GM21447 (cell line): ENCODE results near the gene KLHDC1.
A peak's percentile ranks its signal among the peaks of the same experiment; 100 is the strongest.
"Not testable (repeated sequence)": the region's sequence is repeated elsewhere in the genome, so short reads cannot be mapped to it uniquely, and the experiment has no call there.

Experiments used
- ATAC-seq: cut with Tn5 transposase; IDR thresholded peaks from one replicate; pipeline ENCODE4 v1.9.1; 2021; ENCODE audit not compliant: unreplicated experiment

Gene KLHDC1

DNA sequence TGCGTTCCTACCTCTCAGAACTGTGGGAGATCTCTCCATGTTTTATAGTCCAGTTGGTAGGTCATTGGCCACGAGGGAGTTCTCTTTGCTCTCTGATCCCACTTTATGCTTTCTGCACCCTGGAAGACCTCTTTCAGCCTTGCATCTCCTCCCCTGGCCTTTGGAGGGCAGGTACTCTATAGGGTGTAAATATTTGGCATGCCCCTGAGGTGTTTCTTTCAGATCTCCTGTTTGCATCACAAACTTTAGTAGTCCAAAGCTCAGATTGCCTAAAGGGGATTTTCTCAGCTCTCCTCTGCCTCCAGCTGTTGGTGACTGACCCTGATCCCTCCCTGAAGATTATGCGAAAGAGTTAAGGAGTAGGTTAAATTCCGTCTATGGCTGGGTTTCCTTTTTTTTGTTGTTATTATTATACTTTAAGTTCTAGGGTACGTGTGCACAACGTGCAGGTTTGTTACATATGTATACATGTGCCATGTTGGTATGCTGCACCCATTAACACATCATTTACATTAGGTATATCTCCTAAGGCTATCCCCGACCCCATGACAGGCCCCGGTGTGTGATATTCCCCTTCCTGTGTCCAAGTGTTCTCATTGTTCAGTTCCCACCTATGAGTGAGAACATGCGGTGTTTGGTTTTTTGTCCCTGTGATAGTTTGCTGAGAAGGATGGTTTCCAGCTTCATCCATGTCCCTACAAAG is 29.0 kb downstream of the KLHDC1 start:
- ATAC-seq = not testable (repeated sequence)

DNA sequence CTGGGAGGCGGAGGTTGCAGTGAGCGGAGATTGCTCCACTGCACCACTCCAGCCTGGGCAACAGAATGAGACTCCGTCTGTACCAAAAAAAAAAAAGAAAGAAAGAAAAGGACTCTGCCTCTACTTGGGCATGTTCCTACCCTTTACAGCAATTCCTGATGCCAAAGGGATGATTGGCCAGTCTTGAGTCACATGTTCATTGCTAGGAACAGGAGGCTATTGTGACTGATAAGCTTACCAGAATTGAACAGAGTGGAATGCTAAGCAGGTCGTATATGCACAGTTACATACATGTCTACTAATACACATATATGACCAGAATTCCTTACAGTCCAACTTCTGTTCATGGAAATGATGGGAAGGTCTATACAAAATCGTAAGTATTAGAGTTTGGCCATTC is 34.3 kb downstream of the KLHDC1 start:
- no peak for ATAC-seq

DNA sequence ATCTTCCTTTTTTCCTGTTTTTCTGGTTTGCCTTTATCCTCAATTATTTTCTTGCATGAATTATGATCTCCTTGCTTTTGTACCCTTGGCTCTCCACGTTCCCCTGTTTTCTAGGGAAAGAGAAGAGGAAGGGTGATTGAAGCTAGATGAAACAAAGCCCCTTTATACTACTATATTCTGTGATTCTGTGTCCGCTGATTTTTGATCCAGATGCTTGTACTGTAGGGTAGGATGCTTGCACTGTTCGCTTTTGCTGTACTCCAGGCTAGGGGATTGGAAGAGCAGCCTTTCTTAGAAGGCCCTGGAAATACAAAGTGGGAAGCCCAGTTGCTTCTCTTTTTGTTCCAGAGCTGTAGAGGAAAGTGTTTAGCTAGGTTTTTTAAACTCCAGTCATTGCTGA is 40.0 kb downstream of the KLHDC1 start:
- ATAC-seq = no peak

DNA sequence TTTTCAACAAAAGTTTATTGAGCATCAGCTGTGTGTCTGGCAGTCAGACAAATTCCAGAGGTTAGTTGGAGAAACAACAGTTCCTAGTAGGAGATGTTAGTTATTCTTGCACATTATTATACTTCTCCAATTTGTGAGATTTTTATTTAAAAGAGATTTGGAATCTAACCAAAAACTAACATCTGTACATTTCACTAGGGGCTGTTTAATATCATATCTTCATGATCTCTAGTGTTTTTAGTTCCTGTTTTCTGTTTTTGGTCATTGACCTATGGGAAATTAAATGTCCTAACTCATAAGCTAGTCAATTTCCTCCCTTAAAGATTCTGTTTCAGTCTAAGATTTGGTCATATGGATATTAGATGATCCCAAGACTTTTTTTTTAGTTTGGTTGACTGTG is 40.9 kb downstream of the KLHDC1 start:
- no peak for ATAC-seq

DNA sequence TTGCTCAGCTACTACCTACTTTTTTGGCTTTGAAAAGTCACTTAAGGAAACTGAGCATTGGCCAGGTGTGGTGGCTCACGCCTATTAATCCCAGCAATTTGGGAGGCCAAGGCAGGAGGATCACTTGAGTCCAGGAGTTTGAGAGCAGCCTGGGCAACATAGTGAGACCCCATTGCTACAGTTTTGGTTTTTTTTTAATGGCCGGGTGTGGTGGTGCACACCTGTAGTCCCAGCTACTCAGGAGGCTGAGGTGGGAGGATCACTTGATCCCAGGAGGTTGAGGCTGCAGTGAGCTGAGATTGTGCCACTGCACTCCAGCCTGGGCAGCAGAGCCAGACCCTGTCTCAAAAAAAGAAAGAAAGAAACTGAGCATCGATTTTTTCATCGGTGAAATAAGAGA is 42.7 kb downstream of the KLHDC1 start:
- not testable (repeated sequence) for ATAC-seq

DNA sequence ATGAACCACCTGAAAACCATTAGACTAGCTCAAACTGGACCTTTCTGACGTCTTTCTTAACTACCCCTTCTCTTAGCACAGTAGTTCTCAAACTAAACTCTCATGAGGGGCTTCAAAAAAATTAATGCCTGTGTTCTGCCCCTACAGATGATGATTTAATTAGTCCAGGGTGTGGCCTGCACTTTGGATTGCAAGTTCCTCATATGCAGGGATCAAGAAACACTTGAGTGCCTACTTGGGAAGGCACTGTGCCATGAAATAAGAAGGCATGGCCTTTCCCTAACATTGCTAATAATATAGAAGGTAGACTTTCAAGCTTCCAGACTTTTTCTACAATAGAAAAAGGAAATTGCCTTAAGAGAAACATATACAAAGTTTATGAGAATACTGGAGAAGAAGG is 52.3 kb downstream of the KLHDC1 start:
- ATAC-seq = no peak

DNA sequence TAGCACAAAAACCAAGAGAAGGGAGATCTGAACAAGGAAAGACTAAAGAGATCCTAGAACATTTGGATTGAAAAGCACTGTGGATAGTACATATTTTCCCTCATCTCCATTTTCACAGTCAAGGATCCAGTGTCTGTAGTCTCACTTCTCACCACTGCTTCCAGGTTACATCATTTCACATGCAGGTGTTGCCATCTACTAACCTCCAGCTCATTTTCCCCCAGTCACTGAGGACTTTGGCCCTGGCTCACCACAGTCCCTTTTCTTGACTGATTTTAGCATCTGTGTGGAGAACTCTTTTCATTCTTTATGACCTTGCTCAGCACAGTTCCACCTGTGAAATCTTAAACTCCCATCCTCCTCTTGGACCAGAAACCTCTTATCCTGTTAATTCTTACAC is 53.6 kb downstream of the KLHDC1 start:
- ATAC-seq = not testable (repeated sequence)

DNA sequence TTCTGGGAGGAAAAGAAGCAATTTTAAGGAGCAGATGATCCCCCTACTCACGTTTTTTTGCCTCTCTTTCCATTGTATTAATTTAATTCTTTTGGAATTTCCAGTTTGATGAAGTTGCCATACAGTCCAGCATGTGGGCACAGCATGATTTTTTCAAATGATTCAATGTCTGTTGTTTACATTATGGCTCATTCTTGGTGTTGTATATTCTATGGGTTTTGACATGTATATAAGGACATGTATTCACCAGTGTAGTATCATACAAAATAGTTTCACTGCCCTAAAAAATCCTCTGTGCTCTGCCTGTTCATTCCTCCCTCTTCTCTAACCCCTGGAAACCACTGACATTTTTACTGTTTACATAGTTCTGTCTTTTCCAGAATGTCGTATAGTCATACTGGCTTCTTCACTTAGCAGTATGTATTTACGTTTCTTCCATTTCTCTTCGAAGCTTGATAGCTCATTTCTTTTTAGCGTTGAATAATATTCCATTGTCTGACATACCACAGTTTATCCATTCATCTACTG is 61.7 kb downstream of the KLHDC1 start:
- no peak for ATAC-seq

DNA sequence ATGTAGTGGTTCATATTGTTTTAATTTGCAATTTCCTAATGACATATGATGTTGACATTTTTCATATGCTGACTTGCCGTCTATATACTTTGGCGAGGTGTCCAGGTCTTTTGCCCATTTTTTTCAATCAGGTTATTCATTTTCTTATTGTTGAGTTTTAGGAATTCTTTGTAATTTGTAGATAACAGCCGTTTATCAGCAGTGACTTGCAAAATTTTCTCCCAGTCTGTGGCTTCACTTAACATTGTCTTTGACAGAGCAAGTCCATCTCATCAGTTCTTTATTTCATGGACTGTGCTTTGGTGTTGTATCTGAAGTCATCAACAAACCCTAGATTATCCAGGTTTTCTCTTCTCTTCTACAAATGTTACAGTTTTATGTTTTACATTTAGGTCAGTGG is 62.5 kb downstream of the KLHDC1 start:
- no peak for ATAC-seq

DNA sequence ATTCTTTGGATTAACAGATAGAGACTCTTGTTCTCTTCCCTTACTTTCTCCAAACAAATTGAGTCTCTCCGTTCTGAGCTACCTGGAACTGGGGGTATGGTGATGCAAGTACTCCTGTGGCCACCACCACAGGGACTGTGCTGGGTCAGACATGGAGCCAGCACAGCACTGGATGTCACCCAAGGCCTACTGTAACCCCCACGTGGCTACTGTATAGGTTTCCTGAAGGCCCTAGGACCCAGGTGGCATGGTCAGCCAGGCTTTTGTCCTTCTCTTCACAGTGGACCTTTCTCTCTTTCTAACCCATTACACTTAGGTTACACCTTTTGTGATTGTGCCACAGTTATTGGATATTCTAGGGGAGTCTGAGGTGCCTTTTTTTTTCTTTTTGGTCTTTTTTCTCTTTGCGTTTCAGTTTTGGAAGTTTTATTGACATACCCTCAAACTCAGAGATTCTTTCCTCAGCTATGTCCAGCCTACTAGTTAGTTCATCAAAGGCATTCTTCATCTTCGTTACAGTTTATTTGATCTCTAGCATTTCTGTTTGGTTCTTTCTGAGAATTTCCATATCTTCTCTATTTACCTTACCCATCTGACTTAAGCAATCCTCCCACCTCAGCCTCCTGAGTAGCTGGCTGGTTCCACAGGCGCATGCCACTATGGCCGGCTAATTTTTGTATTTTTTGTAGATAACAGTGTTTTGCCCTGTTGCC is 69.1 kb downstream of the KLHDC1 start:
- no peak for ATAC-seq

DNA sequence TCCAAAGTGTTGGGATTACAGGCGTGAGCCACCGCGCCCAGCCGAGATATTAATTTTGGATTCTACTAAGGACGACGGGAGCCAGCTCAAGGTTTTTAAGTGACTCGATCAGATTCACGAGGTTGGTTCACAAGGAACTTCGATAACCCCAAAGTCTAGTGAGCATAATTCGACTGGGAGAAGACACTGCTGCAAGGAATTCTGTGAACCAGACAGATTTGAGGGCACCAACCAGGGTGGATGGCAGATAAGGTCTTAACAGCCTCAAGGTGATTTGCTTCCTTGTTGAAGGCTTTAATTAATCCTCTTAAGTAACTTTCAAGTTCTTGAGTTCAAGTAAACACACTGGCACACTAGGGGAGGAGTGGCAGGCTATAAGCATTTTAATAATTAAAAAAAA is 73.9 kb downstream of the KLHDC1 start:
- ATAC-seq = no peak

DNA sequence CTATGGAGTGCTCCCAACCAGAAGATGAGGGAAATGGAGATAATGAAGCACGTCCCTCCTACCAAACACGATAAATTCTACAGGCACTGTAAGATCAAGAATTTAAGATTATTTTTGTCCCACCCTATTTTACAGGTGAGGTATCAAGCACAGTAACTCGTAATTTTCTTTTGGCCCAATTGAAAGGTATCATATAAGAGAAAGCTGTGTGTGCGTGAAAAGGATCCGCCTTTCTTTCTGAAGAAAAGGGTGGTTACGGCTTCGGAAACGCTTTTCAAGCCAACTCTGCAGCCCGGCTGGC is 74.3 kb downstream of the KLHDC1 start:
- ATAC-seq = no peak

DNA sequence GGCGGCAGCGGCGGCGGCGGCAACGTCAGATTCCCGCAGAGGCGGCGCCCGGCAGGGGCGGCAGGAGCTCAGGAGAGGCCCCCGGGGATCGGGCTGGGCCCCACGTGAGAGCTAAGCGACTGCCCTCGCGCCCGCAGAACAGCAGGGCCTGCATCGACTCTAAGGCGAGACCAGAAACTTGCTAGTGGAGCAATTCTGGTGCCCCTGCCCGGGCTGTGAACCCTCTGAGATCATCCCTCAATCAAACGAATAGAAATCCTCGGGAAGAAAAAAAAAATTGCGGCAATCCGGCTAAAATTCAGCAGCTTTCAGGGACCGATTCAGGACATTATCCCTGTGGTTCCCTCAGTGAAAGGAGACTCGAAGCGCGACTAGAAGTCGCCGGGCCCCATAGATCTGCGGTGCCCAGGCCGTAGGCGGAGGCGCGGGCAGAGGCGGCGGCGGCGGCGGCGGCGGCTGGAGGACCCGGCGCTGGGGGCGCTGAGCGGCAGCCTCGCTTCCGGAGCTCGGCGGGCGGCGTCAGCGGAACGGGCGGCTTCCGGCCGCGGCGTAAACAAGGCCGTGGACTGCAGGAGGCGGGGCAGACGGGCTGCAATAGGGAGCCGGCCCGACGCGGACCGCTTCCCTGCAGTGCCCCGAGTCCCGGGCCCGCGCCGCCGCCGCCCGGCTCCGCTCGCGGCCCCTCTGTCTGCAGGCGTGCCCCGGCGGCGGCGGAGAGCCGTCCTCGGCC is 74.8 kb downstream of the KLHDC1 start, which contains the start of gene KLHDC2:
KLHDC2 (plus strand) TSS at position 583 of the 730 bp plus-strand sequence. CDS start 316 bp downstream, outside the sequence.
- ATAC-seq = peak; percentile 89

DNA sequence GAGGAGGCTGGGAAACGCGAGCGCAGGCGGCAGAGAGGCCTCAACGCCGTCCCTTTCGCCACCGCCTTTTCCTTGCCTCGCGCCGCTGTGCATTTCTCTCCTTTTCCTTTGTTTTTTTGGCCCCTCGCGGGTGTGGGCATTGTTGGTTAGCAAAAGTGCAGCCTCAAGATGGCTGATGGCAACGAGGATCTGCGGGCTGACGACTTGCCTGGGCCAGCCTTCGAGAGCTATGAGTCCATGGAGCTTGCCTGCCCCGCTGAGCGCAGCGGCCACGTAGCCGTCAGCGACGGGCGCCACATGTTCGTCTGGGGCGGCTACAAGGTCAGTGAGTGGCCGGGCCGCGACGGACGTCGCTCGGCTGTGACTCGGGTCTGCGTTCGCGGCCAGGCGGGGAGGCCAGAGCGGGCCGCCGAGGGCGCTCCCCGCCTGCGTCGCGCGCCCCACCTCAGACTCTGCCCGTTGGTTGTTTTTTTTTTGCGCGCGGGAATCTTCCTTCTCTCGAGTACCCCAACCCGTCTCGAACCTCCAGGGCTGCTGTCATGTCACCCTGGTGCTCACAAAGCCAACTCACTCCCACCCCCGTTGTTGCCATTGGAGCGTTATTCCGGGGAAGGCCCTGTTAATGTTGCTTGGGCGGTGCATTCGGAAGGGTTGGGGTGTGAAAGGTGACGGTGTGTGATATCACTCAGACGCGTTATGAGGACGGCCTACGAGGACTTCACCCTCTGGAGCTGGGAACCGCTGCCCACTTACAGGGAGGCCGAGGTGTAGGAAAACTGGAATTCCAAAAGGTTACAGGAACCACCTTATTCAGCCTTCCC is 75.6 kb downstream of the KLHDC1 start:
- ATAC-seq = peak; percentile 32

DNA sequence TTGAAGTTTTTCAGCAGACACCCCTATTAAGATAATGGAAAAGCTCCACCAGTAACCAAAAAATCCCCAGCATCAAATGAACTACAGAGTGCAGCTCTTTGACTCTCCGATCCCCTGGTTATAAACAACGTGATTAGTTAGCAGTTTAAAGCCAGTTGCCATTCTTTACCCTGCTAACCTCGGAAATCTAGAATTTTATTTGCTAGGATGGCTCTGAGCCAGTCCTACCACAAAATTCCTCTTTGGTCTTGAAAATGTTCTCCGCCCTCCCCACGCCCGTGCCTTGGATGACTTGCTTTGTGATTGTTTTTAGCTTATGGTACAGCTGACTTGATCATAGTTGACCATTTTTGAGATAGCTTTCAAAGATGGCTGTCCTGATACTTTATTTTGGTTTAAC is 76.3 kb downstream of the KLHDC1 start:
- ATAC-seq = no peak

DNA sequence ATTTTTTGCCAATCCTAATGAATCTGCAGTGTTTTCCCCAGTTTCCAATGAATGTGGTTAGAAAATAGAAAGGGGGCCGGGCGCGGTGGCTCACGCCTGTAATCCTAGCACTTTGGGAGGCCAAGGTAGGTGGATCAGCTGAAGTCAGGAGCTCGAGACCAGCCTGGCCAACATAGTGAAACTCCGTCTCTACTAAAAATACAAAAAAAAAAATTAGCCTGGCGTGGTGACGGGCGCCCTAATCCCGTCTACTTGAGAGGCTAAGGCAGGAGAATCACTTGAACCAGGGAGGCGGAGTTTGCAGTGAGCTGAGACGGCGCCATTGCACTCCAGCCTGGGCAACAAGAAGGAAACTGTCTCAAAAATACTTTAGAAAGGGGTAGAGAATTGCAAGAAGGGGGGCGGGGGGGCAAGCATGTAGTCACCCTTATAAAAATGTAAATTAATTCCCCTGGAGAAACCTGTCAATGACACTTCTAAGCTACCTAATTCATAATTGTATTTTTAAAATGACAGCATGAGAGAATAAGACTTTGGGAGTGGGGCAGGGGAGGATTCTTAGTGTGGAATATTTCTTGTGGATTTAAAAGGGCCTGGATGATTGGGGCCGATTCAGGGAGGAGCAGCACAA is 76.8 kb downstream of the KLHDC1 start:
- no peak for ATAC-seq

DNA sequence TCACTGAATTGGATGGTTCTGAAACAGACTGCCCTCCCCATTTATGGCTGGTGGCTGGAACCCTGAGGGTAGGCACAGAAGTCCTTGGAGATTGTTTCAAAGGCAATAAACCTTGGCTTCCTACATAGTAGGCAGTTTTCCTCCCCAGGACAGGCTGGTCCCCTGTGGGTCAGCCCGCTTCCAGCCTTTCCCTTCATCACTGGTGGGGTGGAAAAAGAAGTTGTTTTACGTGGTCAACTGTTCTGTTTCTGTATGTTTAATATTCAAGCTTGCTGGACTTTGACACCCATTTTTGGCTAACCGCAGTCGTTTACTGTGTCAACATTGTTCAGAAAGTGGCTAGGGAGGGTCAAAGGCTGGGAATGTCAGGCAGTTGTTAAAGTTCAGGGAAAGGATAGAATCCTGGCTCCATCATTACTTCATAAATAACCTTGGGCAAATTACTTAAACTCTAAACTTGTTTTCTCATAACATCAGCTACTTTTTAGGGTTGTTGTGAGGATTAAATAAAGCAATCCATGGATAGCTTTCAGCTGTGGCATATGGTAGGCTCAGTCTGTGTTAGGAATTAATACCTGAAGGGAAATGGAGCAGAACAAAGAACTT is 77.4 kb downstream of the KLHDC1 start:
- no peak for ATAC-seq

DNA sequence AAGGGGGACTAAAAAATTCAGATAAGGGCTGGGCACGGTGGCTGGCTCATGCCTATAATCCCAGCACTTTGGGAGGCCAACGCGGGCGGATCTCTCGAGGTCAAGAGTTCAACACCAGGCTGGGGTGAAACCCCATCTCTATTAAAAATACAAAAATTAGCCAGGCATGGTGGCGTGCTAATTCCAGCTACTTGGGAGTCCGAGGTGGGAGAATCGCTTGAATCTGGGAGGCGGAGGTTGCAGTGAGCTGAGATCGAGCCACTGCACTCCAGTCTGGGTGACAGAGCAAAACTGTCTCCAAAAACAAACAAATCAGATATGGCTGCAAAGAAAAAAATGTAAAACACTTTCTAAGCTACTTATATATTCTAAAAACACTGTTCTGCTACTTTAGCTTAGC is 78.8 kb downstream of the KLHDC1 start:
- not testable (repeated sequence) for ATAC-seq

DNA sequence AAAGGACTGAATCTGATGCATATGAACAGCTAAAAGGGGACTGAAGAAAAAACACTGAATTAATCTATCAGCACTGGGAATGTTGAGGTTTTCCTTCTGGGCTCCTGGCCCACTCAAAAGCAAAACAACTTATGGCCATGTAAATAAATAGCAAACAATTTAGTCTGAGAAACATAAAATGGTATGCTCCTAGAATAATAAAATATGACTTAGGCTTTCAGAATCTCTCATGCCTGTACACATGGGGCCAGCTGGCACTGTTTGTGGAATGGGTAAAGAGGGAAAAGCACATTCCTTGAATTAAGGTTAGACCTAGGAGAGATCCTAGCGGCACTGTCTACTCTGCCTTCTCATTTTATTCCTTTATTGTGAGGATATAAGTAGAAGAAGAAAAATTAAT is 81.2 kb downstream of the KLHDC1 start:
- no peak for ATAC-seq

DNA sequence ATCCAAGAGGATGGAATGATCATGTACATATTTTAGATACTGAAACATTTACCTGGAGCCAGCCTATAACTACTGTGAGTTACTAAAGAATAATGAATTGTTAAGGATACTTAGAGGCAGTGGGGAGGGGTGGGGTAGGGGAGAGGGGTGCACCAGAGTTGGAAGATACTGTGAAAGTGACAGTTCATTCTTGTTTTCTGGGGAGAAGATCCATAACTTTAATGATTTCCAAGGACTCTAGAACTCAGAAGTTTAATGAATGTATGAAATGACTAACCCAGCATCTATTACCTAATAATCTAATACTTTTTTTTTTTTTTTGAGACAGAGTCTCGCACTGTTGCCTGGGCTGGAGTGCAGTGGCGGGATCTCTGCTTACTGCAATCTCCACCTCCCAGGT is 85.5 kb downstream of the KLHDC1 start:
- no peak for ATAC-seq
